SK-N-SH treated with all-trans-retinoic acid at 6 μM for 48 hours (cell line): ENCODE results near the gene OTOF.

Experiments used
- ATAC-seq: fragments of 200-7000 bp; cut with Tn5 transposase; 3 replicates; pipeline ENCODE4 v1.9.1; 2020; ENCODE audit warnings: mild to moderate bottlenecking, moderate library complexity
- ARNTL ChIP-seq: fragments of 450-650 bp; formaldehyde crosslinking; IDR thresholded peaks from 2 replicates; pipeline ENCODE4 v1.5.0; 2020; ENCODE audit warnings: low read depth, mild to moderate bottlenecking, moderate library complexity, borderline replicate concordance
- ESRRG ChIP-seq: fragments of 250-450 bp; sonication (Bioruptor Pico); IDR thresholded peaks from 2 replicates; pipeline ENCODE4 v1.6.1; 2021; ENCODE audit warnings: mild to moderate bottlenecking
- GLIS3 ChIP-seq: fragments of 250-450 bp; sonication (Bioruptor Pico); IDR thresholded peaks from 2 replicates; pipeline ENCODE4 v1.5.0; 2020; ENCODE audit warnings: mild to moderate bottlenecking, moderate library complexity
- ISL1 ChIP-seq: fragments of 250-450 bp; sonication (Bioruptor Pico); IDR thresholded peaks from 2 replicates; pipeline ENCODE4 v2.1.2; 2022; ENCODE audit warnings: mild to moderate bottlenecking, moderate library complexity
- OSR1 ChIP-seq: fragments of 250-450 bp; sonication (Bioruptor Pico); IDR thresholded peaks from 2 replicates; pipeline ENCODE4 v1.8.0; 2022; ENCODE audit warnings: moderate library complexity, mild to moderate bottlenecking, inconsistent platforms
- PATZ1 ChIP-seq: fragments of 250-450 bp; sonication (Bioruptor Pico); IDR thresholded peaks from 2 replicates; pipeline ENCODE4 v1.8.0; 2020; ENCODE audit warnings: mild to moderate bottlenecking, moderate library complexity, borderline replicate concordance
- PPARA ChIP-seq: fragments of 250-450 bp; sonication (Bioruptor Pico); IDR thresholded peaks from 2 replicates; pipeline ENCODE4 v1.5.0; 2020; ENCODE audit warnings: mild to moderate bottlenecking, borderline replicate concordance
- RARB ChIP-seq: fragments of 250-450 bp; sonication (Bioruptor Pico); IDR thresholded peaks from 2 replicates; pipeline ENCODE4 v1.8.0; 2021; ENCODE audit warnings: mild to moderate bottlenecking, moderate library complexity
- SNAI2 ChIP-seq: fragments of 250-450 bp; sonication (Bioruptor Pico); IDR thresholded peaks from 2 replicates; pipeline ENCODE4 v1.5.0; 2020; ENCODE audit warnings: mild to moderate bottlenecking, moderate library complexity
- TCF4 ChIP-seq: fragments of 250-450 bp; sonication (Bioruptor Pico); IDR thresholded peaks from 2 replicates; pipeline ENCODE4 v1.8.0; 2021; ENCODE audit warnings: mild to moderate bottlenecking, moderate library complexity, borderline replicate concordance
- ZC3H10 ChIP-seq: fragments of 250-450 bp; sonication (Bioruptor Pico); IDR thresholded peaks from 2 replicates; pipeline ENCODE4 v1.5.1; 2021; ENCODE audit warnings: mild to moderate bottlenecking, moderate library complexity
- ZFP3 ChIP-seq: fragments of 250-450 bp; sonication (Bioruptor Pico); IDR thresholded peaks from 2 replicates; pipeline ENCODE4 v1.5.0; 2020; ENCODE audit warnings: mild to moderate bottlenecking, moderate library complexity
- ZNF70 ChIP-seq: fragments of 450-650 bp; formaldehyde crosslinking; IDR thresholded peaks from 2 replicates; pipeline ENCODE4 v1.5.0; 2020; ENCODE audit warnings: mild to moderate bottlenecking, moderate library complexity
- ZNF8 ChIP-seq: fragments of 450-650 bp; formaldehyde crosslinking; IDR thresholded peaks from 2 replicates; pipeline ENCODE4 v1.5.0; 2020; ENCODE audit warnings: mild to moderate bottlenecking, moderate library complexity
- TF ChIP-seq, protein P1 (sequence below): fragments of 250-450 bp; sonication (Bioruptor Pico); IDR thresholded peaks from 2 replicates; pipeline ENCODE4 v1.5.0; 2020; ENCODE audit warnings: mild to moderate bottlenecking, moderate library complexity
- TF ChIP-seq, protein P2 (sequence below): fragments of 250-450 bp; sonication (Bioruptor Pico); IDR thresholded peaks from 2 replicates; pipeline ENCODE4 v1.5.1; 2021; ENCODE audit warnings: mild to moderate bottlenecking, moderate library complexity
- TF ChIP-seq, protein P3 (sequence below): fragments of 250-450 bp; sonication (Bioruptor Pico); IDR thresholded peaks from 2 replicates; pipeline ENCODE4 v1.5.1; 2020; ENCODE audit warnings: low read depth, mild to moderate bottlenecking, moderate library complexity

OTOF gene

GRCh38 chr2:26462511-26463243 lies 15.2 kb downstream of the OTOF start:
- ATAC-seq = peak; percentile 84
- TF ChIP-seq ISL1 (0 out of 2 replicates have a peak, but pooled peaks have one; percentile 7), PATZ1 (no peak), TCF4 (CRISPR knock-in tag) (no peak), ZFP3 (CRISPR knock-in tag) (peak; percentile 77)

GRCh38 chr2:26462100-26462499 lies 15.8 kb downstream of the OTOF start:
- peak; percentile 15 for ATAC-seq
- TF ChIP-seq ESRRG (CRISPR knock-in tag) = no peak

GRCh38 chr2:26461601-26462023 lies 16.3 kb downstream of the OTOF start:
- no peak for ATAC-seq
- TF ChIP-seq SNAI2 (CRISPR knock-in tag) (no peak), ESRRG (CRISPR knock-in tag) (no peak), RARB (CRISPR knock-in tag) (no peak), OSR1 (CRISPR knock-in tag) (no peak), ISL1 (no peak)

GRCh38 chr2:26460613-26461031 lies 17.3 kb downstream of the OTOF start:
- no peak for TF ChIP-seq PATZ1
- TF ChIP-seq, protein P1, sequence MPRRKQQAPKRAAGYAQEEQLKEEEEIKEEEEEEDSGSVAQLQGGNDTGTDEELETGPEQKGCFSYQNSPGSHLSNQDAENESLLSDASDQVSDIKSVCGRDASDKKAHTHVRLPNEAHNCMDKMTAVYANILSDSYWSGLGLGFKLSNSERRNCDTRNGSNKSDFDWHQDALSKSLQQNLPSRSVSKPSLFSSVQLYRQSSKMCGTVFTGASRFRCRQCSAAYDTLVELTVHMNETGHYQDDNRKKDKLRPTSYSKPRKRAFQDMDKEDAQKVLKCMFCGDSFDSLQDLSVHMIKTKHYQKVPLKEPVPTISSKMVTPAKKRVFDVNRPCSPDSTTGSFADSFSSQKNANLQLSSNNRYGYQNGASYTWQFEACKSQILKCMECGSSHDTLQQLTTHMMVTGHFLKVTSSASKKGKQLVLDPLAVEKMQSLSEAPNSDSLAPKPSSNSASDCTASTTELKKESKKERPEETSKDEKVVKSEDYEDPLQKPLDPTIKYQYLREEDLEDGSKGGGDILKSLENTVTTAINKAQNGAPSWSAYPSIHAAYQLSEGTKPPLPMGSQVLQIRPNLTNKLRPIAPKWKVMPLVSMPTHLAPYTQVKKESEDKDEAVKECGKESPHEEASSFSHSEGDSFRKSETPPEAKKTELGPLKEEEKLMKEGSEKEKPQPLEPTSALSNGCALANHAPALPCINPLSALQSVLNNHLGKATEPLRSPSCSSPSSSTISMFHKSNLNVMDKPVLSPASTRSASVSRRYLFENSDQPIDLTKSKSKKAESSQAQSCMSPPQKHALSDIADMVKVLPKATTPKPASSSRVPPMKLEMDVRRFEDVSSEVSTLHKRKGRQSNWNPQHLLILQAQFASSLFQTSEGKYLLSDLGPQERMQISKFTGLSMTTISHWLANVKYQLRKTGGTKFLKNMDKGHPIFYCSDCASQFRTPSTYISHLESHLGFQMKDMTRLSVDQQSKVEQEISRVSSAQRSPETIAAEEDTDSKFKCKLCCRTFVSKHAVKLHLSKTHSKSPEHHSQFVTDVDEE = no peak
- no peak for TF ChIP-seq ESRRG (CRISPR knock-in tag)
- no peak for TF ChIP-seq TCF4 (CRISPR knock-in tag)
- no peak for TF ChIP-seq ZNF8 (CRISPR knock-in tag)
- no peak for TF ChIP-seq ZFP3 (CRISPR knock-in tag)
- no peak for TF ChIP-seq SNAI2 (CRISPR knock-in tag)
- TF ChIP-seq PPARA = no peak
- TF ChIP-seq ISL1 = no peak

GRCh38 chr2:26459991-26460612 lies 17.8 kb downstream of the OTOF start:
- TF ChIP-seq ESRRG (CRISPR knock-in tag) (no peak), PPARA (no peak), GLIS3 (CRISPR knock-in tag) (no peak)
- TF ChIP-seq, protein P2, sequence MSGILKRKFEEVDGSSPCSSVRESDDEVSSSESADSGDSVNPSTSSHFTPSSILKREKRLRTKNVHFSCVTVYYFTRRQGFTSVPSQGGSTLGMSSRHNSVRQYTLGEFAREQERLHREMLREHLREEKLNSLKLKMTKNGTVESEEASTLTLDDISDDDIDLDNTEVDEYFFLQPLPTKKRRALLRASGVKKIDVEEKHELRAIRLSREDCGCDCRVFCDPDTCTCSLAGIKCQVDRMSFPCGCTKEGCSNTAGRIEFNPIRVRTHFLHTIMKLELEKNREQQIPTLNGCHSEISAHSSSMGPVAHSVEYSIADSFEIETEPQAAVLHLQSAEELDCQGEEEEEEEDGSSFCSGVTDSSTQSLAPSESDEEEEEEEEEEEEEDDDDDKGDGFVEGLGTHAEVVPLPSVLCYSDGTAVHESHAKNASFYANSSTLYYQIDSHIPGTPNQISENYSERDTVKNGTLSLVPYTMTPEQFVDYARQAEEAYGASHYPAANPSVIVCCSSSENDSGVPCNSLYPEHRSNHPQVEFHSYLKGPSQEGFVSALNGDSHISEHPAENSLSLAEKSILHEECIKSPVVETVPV (CRISPR knock-in tag) = no peak
- TF ChIP-seq, all 23 proteins: peak for 0
- no peak for ATAC-seq

More at GRCh38 chr2:26460613-26461031, 17.3 kb downstream of the OTOF start:
- no peak for ATAC-seq

DNA sequence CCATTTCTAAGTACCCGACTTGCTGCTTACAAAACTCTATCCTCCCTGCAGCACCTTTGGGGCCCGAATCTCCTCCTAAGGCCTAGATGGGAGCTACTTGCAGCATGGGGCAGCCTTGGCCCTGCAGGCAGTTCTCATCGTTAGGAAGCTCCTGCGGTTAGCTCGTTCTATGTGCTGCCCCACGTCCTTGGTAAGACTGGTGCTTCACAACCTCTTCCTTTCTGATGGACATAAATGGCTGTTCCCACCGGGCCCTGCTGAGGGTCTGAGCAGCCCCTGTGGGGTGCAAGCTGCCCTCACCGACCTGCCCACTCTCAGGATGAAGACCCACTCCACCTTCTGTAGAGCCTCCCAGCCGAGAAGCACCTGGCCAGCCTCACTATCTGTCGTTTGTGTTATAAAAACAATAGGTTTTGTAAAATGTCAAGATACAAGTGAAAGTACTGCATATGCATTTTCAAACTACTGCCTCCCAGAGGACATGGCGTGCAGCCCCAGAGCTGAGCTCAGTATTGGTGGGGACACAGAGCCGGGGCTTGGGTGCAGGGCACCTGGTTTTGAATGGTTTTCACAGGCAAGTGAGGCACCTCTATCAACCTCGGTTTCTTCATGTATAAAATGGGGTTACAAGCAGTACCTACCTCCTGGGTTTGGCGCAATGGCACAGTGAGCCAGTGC lies 19.4 kb downstream of the OTOF start:
- ATAC-seq = no peak
- TF ChIP-seq, protein P3, sequence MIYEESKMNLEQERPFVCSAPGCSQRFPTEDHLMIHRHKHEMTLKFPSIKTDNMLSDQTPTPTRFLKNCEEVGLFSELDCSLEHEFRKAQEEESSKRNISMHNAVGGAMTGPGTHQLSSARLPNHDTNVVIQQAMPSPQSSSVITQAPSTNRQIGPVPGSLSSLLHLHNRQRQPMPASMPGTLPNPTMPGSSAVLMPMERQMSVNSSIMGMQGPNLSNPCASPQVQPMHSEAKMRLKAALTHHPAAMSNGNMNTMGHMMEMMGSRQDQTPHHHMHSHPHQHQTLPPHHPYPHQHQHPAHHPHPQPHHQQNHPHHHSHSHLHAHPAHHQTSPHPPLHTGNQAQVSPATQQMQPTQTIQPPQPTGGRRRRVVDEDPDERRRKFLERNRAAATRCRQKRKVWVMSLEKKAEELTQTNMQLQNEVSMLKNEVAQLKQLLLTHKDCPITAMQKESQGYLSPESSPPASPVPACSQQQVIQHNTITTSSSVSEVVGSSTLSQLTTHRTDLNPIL (CRISPR knock-in tag) = no peak
- TF ChIP-seq ZNF70 (CRISPR knock-in tag) (no peak), GLIS3 (CRISPR knock-in tag) (no peak), ARNTL (CRISPR knock-in tag) (no peak), ZFP3 (CRISPR knock-in tag) (no peak), ISL1 (no peak), ZNF8 (CRISPR knock-in tag) (no peak), ZC3H10 (no peak)
- TF ChIP-seq, protein P2 (CRISPR knock-in tag) = no peak
